GM10248 (cell line): ENCODE data around the gene ABCC12.

Source experiments
- CTCF ChIA-PET: fragments of 300-600 bp; sonication (Branson Sonifier 250); formaldehyde crosslinking; extraction: SDS; loops from one replicate; lab custom pipeline; 2021; ENCODE audit warnings: antibody characterized with exemption; lab: Yijun Ruan, JAX
- POLR2A ChIA-PET: fragments of 350-650 bp; sonication (Branson Sonifier 250); formaldehyde crosslinking; extraction: SDS; loops from one replicate; lab custom pipeline; 2020; ENCODE audit warnings: antibody characterized with exemption; lab: Yijun Ruan, JAX
- DNase-seq: peaks from one replicate; pipeline ENCODE4 v3.0.0; 2012; ENCODE audit errors: extremely low spot score
- TF ChIP-seq, protein P1 (sequence below): IDR thresholded peaks from 2 replicates; pipeline ENCODE4 v1.5.1; 2012; ENCODE audit warnings: mild to moderate bottlenecking, low read depth; ENCODE audit errors: extremely low read depth, missing control alignments, control extremely low read depth

The ABCC12 gene

DNA sequence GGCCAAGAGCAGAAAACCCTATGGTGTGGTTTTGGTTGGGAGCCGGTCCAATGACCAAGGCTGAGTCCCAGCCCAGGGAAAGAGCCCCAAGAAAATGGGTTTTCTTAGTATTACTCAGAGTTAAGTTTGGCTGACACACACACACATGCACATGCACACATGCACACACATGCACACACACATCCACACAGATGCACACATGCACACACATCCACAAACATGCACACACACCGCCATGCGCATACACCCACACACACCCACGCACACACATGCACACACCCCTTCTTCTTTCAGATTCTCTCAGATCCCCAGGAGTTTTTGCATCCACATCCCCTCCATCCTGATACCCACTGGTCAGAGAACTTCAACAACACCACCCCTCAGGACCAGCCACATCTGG lies 9.1 kb downstream of the ABCC12 start:
- ChIA-PET POLR2A (no interaction called here), CTCF (interaction anchor here (3.3 kb wide), 1 partner anchor 10 kb away, joined by 14 read pairs; no protein-coding TSS in a partner anchor)
- TF ChIP-seq, protein P1, sequence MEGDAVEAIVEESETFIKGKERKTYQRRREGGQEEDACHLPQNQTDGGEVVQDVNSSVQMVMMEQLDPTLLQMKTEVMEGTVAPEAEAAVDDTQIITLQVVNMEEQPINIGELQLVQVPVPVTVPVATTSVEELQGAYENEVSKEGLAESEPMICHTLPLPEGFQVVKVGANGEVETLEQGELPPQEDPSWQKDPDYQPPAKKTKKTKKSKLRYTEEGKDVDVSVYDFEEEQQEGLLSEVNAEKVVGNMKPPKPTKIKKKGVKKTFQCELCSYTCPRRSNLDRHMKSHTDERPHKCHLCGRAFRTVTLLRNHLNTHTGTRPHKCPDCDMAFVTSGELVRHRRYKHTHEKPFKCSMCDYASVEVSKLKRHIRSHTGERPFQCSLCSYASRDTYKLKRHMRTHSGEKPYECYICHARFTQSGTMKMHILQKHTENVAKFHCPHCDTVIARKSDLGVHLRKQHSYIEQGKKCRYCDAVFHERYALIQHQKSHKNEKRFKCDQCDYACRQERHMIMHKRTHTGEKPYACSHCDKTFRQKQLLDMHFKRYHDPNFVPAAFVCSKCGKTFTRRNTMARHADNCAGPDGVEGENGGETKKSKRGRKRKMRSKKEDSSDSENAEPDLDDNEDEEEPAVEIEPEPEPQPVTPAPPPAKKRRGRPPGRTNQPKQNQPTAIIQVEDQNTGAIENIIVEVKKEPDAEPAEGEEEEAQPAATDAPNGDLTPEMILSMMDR = no peak
- no peak for DNase-seq

GRCh38 chr16:48146131-48146530 lies 9.7 kb downstream of the ABCC12 start:
- CTCF ChIA-PET = interaction anchor here (1.0 to 3.3 kb wide), 4 partner anchors 11 to 1005 kb away, joined by 3 to 14 read pairs (median 5); no protein-coding TSS in a partner anchor

DNA sequence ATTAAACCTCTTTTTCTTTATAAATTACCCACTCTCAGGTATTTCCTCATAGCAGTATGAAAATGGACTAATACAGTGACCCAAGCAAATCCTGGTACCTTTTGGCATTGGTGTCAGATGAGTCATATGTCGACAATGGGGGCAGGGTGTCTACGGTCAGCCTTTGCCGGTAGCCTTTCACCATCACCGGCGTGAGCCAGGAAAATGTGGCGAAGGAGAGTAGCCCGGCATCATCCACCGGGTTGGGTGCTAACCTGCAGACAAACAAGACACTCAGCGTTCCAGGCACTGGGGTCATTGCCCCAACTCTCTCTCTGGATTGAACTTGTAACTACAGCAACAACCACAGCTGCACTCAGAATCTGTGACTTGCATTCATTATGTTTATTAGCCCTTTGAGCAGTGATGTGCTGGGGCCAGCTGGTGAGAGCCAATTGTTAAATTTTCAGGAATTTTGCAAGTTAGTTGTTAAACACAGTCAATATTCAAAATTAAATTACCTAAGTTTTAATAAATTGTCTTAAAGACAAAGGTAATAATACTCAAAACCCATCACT lies 11.9 kb downstream of the ABCC12 start:
- CTCF ChIA-PET = interaction anchor here (3.3 kb wide), 1 partner anchor 13 kb away, joined by 14 read pairs; no protein-coding TSS in a partner anchor
- TF ChIP-seq, protein P1 = no peak
- POLR2A ChIA-PET = no interaction called here
- DNase-seq = no peak

More at GRCh38 chr16:48146131-48146530, 9.7 kb downstream of the ABCC12 start:
- POLR2A ChIA-PET = no interaction called here
- no peak for DNase-seq
- TF ChIP-seq, protein P1 = no peak

- TF ChIP-seq, protein P1 = no peak
- POLR2A ChIA-PET = no interaction called here
- CTCF ChIA-PET = interaction anchor here (1.1 to 1.3 kb wide), 2 partner anchors 16 to 18 kb away, joined by 4 read pairs; no protein-coding TSS in a partner anchor
- no peak for DNase-seq
These were observed 15.0 kb downstream of the ABCC12 start for GRCh38 chr16:48140821-48141220.

GRCh38 chr16:48139517-48139916 lies 16.3 kb downstream of the ABCC12 start:
- CTCF ChIA-PET = interaction anchor here (1.1 to 1.3 kb wide), 2 partner anchors 85 to 994 kb away, joined by 3 read pairs; no protein-coding TSS in a partner anchor

GRCh38 chr16:48138543-48138942 lies 17.2 kb downstream of the ABCC12 start:
- TF ChIP-seq, protein P1 = no peak
- ChIA-PET POLR2A (no interaction called here), CTCF (interaction anchor here (1.0 to 1.7 kb wide), 4 partner anchors 26 to 84 kb away, joined by 3 to 4 read pairs (median 3); no protein-coding TSS in a partner anchor)
- no peak for DNase-seq

More at GRCh38 chr16:48139517-48139916, 16.3 kb downstream of the ABCC12 start:
- TF ChIP-seq, protein P1 = no peak
- POLR2A ChIA-PET = no interaction called here
- no peak for DNase-seq
